ENCODE data around the gene AP4E1.

GRCh38 chr15:50886139-50886467 is 22.4 kb upstream of the AP4E1 start:
- TF ChIP-seq CTCF (IDR thresholded peaks at IDR 0.05; ENCODE audit: poor library complexity, severe bottlenecking) (no peak), EZH2 (IDR thresholded peaks at IDR 0.05; ENCODE audit: borderline replicate concordance, insufficient read depth, low read length, poor library complexity, severe bottlenecking) (no peak), TAF1 (IDR thresholded peaks at IDR 0.05; ENCODE audit: low read depth) (no peak), SMC3 (conservative IDR thresholded peaks at IDR 0.05; ENCODE audit: poor library complexity) (no peak), REST (IDR thresholded peaks at IDR 0.05; ENCODE audit: borderline replicate concordance) (no peak), POLR2AphosphoS5 (IDR thresholded peaks at IDR 0.05) (no peak), RAD21 (conservative IDR thresholded peaks at IDR 0.05) (no peak)
